NT2/D1 (cell line): Measurements from ENCODE around the gene EIF3M.
"Not testable (repeated sequence)": the region's sequence is repeated elsewhere in the genome, so short reads cannot be mapped to it uniquely, and the experiment has no call there.

Experiments
- DNase-seq: peaks from one replicate; pipeline ENCODE4 v3.0.0-alpha.2; 2011; ENCODE audit warnings: low read depth, low spot score
- H3K27me3 ChIP-seq: 2 replicates; pipeline ENCODE4 v1.6.0; 2011; ENCODE audit warnings: mild to moderate bottlenecking; ENCODE audit not compliant: insufficient read length, insufficient read depth
- H3K36me3 ChIP-seq: 2 replicates; pipeline ENCODE4 v1.6.1; 2011; ENCODE audit warnings: mild to moderate bottlenecking, low read length, mixed read lengths; ENCODE audit not compliant: insufficient read depth, insufficient read length
- H3K4me1 ChIP-seq: 2 replicates; pipeline ENCODE4 v1.5.1; 2011; ENCODE audit not compliant: insufficient read depth, insufficient read length
- H3K4me3 ChIP-seq: 2 replicates; pipeline ENCODE4 v1.5.1; 2011; ENCODE audit warnings: low read depth; ENCODE audit not compliant: insufficient read length
- H3K9ac ChIP-seq: 2 replicates; pipeline ENCODE4 v1.6.0; 2011; ENCODE audit warnings: low read depth; ENCODE audit not compliant: insufficient read length
- H3K9me3 ChIP-seq: 2 replicates; pipeline ENCODE4 v1.5.1; 2011; ENCODE audit warnings: mild to moderate bottlenecking, low read length; ENCODE audit not compliant: insufficient read depth
- SUZ12 ChIP-seq: IDR thresholded peaks from 2 replicates; pipeline ENCODE4 v1.6.1; 2011; ENCODE audit not compliant: insufficient read length, insufficient read depth; ENCODE audit errors: extremely low read depth
- YY1 ChIP-seq: IDR thresholded peaks from 2 replicates; pipeline ENCODE4 v1.6.1; 2011; ENCODE audit not compliant: insufficient read length, insufficient read depth
- ZNF274 ChIP-seq: IDR thresholded peaks from 2 replicates; pipeline ENCODE4 v1.6.1; 2011; ENCODE audit warnings: mild to moderate bottlenecking, low read depth, low read length

Gene EIF3M

GRCh38 chr11:32597921-32598320 lies 14.3 kb downstream of the EIF3M start:
- DNase-seq, result no peak
- no peaks in the 10 kb centered on the region for H3K9me3 ChIP-seq
- peaks cover 83% of the 10 kb centered on the region for H3K36me3 ChIP-seq
- TF ChIP-seq YY1 (no peak), ZNF274 (no peak)
- H3K4me1 ChIP-seq, result no peaks in the 10 kb centered on the region
- no peak overlapping the region for H3K9ac ChIP-seq
- H3K27me3 ChIP-seq, result no peaks in the 10 kb centered on the region
- H3K4me3 ChIP-seq, result no peak overlapping the region

DNA sequence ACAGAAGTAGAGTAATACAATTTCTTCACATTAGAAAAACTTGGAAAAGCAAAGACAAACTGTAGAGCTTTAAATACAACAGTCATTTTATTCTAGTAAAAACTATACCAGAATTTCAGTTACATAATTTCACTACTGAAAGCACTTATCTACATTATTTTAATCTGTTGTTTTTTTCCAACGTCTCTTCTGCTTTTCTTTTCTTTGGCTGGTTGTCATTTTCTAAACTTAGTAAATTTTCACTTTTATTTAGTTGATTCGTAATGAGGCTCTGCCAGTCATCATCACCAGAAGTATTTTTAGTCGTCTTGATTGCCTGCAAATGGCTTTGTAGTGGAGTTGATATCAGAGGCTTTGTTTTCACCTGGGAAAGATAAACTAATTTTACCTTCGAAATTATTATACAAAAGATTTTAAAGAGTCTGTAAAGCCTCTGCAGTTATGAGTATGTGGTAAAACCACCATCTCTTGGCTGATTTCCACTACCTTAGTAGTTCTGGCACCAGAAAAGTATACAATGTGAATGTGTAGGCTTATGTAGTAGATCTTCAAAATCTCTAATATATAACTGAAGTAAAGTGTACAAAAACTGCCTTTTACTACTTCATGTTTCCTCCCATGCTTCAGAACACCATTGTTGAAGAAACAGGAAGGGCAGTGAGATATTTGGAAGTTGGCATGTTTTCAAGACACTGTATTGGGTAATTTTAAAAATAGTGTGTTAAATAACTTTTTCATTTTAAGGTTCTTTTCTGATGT lies 19.2 kb downstream of the EIF3M start:
- Histone ChIP-seq H3K4me3 (no peak overlapping the region), H3K9ac (no peak overlapping the region), H3K27me3 (no peaks in the 10 kb centered on the region), H3K9me3 (no peaks in the 10 kb centered on the region; the same call in 1 of the 2 replicates), H3K4me1 (no peaks in the 10 kb centered on the region), H3K36me3 (peaks cover 65% of the 10 kb centered on the region)
- no peak for TF ChIP-seq YY1
- TF ChIP-seq ZNF274, result no peak
- TF ChIP-seq SUZ12, result no peak
- DNase-seq, result no peak

DNA sequence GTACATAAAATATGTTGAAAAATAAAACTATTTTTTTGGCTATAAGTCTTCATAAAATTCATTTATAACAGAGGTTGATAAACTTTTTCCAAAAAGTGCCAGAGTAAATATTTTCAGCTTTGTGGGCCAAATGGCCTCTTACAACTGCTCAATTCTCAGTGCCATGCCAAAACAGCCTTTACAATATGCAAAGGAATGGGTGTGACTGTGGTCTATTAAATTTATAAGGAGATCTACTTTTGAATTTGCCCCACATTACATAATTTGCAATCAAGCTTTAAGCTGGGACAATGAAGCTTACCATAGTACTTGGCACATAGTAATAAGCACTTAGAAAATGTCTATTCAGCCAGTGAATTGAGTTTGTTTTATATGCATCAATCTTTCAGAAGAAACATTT lies 22.6 kb downstream of the EIF3M start:
- DNase-seq, result no peak
- Histone ChIP-seq H3K36me3 (peaks cover 41% of the 10 kb centered on the region), H3K4me1 (no peaks in the 10 kb centered on the region), H3K27me3 (no peaks in the 10 kb centered on the region), H3K4me3 (no peak overlapping the region), H3K9me3 (peaks cover 9% of the 10 kb centered on the region; the same call in 1 of the 2 replicates), H3K9ac (no peak overlapping the region)
- no peak for TF ChIP-seq YY1
- TF ChIP-seq SUZ12, result no peak
- TF ChIP-seq ZNF274, result no peak

DNA sequence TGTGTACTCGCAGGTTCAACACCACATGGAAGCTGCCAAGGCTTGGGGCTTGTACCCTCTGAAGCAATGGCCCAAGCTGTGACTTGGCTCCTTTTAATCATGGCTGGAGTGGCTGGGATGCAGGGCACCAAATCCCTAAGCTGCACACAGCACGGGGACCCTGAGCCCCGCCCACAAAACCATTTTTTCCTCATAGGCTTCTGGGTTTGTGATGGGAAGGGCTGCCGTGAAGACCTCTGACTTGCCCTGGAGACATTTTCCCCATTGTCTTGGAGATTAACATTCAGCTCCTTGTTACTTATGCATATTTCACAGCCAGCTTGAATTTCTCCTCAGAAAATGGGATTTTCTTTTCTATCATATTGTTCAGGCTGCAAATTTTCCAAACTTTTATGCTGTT lies 25.2 kb downstream of the EIF3M start:
- DNase-seq, H3K27me3 ChIP-seq, H3K9ac ChIP-seq, H3K9me3 ChIP-seq, H3K4me1 ChIP-seq, H3K4me3 ChIP-seq: not testable (repeated sequence)
- H3K36me3 ChIP-seq, result peaks cover 16% of the 10 kb centered on the region

DNA sequence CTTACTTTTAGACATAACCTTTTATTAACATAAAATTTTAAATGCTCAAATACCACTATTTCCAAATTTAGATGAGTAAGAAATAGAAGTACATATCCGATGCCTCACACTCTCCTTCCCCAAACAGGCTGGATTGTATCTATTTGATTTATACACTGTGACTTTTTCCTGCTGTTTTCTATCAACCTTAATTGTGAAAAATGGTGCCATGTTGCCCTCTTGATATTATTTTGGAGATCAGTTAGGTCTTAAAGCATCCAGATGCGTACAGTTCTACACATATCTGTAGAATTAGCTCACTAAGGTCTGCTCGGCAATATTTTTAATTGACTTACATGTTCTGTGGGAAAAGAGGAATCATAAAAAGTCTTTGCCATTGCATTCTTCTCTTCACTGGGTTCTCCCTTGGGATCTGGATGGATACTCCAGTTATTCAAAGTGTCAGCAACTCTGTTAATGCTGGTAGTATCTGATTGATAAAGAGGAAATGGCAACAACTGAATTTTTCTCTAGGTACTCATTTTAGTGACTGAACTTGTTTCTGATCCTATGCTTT lies 27.2 kb downstream of the EIF3M start:
- no peak overlapping the region for H3K4me3 ChIP-seq
- peaks cover under 1% of the 10 kb centered on the region for H3K36me3 ChIP-seq
- H3K9me3 ChIP-seq, result peaks cover 9% of the 10 kb centered on the region; the same call in 1 of the 2 replicates
- no peaks in the 10 kb centered on the region for H3K27me3 ChIP-seq
- no peaks in the 10 kb centered on the region for H3K4me1 ChIP-seq
- TF ChIP-seq ZNF274, result no peak
- no peak for TF ChIP-seq SUZ12
- TF ChIP-seq YY1, result no peak
- H3K9ac ChIP-seq, result no peak overlapping the region
- DNase-seq, result no peak

GRCh38 chr11:32613500-32614151 lies 30.0 kb downstream of the EIF3M start:
- H3K27me3 ChIP-seq, result no peaks in the 10 kb centered on the region
- no peaks in the 10 kb centered on the region for H3K36me3 ChIP-seq
- TF ChIP-seq ZNF274 (no peak), SUZ12 (no peak), YY1 (no peak)
- no peak overlapping the region for H3K9ac ChIP-seq
- H3K9me3 ChIP-seq, result peaks cover 2% of the 10 kb centered on the region; the same call in 1 of the 2 replicates
- H3K4me1 ChIP-seq, result no peaks in the 10 kb centered on the region
- no peak for DNase-seq
- H3K4me3 ChIP-seq, result no peak overlapping the region

- TF ChIP-seq SUZ12 (no peak), YY1 (no peak), ZNF274 (no peak)
- no peaks in the 10 kb centered on the region for H3K36me3 ChIP-seq
- H3K4me1 ChIP-seq, result no peaks in the 10 kb centered on the region
- no peaks in the 10 kb centered on the region for H3K9me3 ChIP-seq
- no peak overlapping the region for H3K4me3 ChIP-seq
- H3K9ac ChIP-seq, result no peak overlapping the region
- DNase-seq, result no peak
- no peaks in the 10 kb centered on the region for H3K27me3 ChIP-seq
These were observed 31.8 kb downstream of the EIF3M start for GRCh38 chr11:32615422-32615821.
